A204.1 (cell line): ENCODE data around the gene LILRB2.
"Not testable (repeated sequence)": the region's sequence is repeated elsewhere in the genome, so short reads cannot be mapped to it uniquely, and the experiment has no call there.

Source experiments
- FAIRE-seq: peaks from 2 replicates; lab custom pipeline; 2012; peaks lifted over from hg19 to GRCh38; lab: Jason Lieb, UNC

The LILRB2 gene

GRCh38 chr19:54240372-54241336 lies 40.3 kb downstream of the LILRB2 start:
- not testable (repeated sequence) for FAIRE-seq

DNA sequence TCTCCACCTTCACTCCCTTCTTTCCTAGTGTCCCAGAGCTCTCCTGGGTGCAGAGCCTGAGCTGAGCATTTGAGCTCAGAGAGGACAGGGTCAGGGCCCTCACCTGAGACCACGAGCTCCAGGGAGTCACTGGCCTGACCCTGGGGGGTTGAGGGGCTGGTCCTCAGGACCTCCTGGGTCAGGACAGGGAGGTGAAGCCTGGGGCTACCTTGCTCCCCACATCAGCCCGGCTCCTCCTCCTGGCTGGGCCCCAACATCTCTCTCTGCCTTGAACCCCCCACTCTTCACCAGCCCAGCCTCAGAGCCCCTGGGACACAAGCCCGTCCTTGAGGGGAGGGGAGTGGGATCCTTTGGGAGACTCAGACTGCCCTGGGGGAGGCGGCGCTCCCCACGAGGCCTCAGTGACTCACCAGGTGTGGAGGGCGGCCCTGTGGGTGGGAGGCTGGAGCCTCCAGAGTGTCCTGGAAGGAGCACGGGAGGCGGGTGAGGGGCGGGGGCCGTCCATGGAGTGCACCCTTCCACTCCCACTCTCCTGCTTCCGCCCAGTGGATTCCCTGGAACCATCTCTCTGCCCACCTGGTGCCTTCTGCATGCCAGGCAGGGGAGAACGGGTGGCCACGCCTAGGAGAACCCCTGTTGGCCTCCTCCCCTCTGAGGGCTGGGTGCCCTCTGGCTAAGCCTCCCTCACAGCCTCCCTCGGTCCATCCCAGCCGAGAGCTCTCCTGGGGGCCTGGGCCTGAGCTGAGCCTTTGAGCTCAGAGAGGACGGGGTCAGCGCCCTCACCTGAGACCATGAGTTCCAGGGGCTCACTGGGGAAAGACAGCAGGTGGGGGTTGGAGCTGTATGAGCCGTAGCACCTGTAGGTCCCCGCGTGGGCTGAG lies 41.2 kb downstream of the LILRB2 start:
- FAIRE-seq: not testable (repeated sequence)

GRCh38 chr19:54233941-54234340 lies 47.0 kb downstream of the LILRB2 start:
- FAIRE-seq: no peak

DNA sequence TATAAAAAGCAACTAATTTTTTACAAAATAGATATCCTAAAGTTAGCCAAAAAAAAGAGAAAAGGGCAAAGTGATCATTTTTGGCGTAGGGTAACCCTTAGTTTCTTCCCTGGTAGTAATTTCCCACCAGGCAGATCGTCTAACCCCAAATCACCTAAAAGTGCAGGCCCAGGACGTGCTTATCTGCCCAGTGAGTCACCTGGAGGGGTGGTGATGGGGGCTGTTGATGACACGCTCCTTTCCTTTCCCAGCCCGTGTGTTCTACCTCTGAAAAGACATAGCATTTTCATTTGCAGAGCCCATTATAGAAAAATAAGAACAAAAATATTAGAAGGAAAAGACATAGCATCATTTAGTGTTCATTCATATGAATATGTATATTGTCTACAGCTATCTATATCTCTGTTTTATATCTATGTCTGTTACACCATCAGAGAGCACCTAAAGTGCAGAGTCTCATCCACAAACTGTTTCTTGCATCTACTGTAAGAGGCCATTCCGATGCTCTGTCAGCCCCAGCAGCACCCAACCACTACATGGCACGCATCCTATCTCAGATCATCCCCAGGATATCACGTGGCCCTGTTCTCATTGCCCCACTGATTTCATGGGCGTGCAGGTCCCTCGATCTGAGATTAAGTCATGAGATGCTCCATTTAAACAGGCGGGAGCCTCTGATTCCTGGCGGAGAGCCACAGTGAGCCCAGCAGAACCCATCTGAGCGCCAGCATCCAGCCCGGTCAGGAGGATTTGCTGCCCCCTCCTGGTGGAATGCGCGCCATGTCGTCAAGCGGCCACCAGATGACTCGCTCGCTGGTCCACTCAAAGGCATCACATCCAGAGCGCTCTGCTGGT lies 49.6 kb downstream of the LILRB2 start:
- FAIRE-seq: no peak

GRCh38 chr19:54230031-54230430 lies 50.9 kb downstream of the LILRB2 start:
- FAIRE-seq: no peak

- no peak for FAIRE-seq
These were observed 51.8 kb downstream of the LILRB2 start for GRCh38 chr19:54229146-54229545.

DNA sequence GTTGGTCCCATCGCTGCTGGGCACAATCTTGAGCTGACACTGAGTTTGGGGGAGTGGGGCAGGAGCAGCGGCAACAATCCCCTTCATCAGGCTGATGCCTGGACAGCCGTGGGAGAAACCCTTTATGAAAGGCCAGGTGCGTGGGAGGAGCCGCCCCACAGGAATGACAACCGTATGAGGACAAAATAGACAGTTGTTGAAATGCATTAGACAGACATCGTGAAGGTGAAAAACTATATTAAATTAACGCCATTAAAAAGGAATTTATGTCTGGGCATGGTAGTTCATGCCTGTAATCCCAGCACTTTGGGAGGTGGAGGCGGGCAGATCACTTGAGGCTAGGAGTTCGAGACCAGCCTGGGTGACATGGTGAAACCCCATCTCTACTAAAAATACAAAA lies 56.3 kb downstream of the LILRB2 start:
- not testable (repeated sequence) for FAIRE-seq

DNA sequence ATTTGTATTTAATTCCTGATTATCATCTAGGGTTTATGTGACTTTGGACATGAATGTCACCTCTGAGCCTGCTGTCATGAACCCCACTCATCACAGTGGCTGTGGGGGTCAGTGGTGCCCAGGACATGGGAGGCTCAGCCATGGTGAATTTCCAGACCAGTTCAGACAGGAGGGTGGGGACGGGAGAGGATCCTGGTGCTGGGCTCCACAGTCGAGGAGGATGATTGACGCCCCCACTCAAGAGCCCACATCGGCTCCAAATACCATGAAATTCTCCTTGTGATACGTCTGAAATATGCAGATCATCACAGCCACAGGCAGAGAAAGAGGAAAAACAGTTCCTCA lies 57.0 kb downstream of the LILRB2 start:
- not testable (repeated sequence) for FAIRE-seq
